ENCODE measurements around the gene FCAR. TPM values are rescaled to one million over a fixed set of nuclear protein-coding genes. Genes with fewer than 3 reads are reported as not detected.
"Not testable (repeated sequence)": the region's sequence is repeated elsewhere in the genome, so short reads cannot be mapped to it uniquely, and the experiment has no call there.

FCAR gene
- total RNA-seq, result 3.2 TPM
- long read RNA-seq, partial matches to known transcripts, result 0 of 2 reads
- long read RNA-seq, other reads (novel, unspliced or antisense), result 0 of 2 reads

DNA sequence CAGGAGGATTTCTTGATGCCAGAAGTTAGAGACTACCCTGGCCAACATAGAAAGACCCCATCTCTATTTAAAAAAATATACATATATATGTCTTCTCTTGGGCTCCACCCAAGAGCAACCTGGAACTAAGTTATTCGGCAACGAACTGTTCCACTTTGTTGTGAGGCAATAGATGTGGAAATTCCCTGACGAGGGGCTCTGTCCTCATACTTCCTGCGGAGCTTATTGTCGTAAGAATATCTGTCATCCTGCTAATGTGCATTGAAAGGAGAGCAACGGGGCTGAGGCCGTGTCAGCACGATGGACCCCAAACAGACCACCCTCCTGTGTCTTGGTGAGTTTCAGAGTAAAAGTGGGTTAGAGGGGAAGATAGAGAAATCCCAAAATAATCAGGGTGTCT lies at the start of gene FCAR:
Gene FCAR (plus strand): TSS at position 246 of the 400 bp plus-strand sequence. CDS start 55 bp downstream, at position 301.
- H3K9me3 ChIP-seq, result no peaks in the 10 kb centered on the region
- TF ChIP-seq, protein P1, sequence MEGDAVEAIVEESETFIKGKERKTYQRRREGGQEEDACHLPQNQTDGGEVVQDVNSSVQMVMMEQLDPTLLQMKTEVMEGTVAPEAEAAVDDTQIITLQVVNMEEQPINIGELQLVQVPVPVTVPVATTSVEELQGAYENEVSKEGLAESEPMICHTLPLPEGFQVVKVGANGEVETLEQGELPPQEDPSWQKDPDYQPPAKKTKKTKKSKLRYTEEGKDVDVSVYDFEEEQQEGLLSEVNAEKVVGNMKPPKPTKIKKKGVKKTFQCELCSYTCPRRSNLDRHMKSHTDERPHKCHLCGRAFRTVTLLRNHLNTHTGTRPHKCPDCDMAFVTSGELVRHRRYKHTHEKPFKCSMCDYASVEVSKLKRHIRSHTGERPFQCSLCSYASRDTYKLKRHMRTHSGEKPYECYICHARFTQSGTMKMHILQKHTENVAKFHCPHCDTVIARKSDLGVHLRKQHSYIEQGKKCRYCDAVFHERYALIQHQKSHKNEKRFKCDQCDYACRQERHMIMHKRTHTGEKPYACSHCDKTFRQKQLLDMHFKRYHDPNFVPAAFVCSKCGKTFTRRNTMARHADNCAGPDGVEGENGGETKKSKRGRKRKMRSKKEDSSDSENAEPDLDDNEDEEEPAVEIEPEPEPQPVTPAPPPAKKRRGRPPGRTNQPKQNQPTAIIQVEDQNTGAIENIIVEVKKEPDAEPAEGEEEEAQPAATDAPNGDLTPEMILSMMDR (IDR thresholded peaks at IDR 0.05), result no peak
- no peak within 1 kb of the TSS for H3K27ac ChIP-seq
- H3K36me3 ChIP-seq, result no peaks in the 10 kb centered on the region
- H3K4me3 ChIP-seq, result no peak within 1 kb of the TSS
- intact Hi-C loops (cut with DNase I), result no loop called here
- DNase-seq (no peak), ATAC-seq (peak; percentile 57)
- H3K27me3 ChIP-seq, result peaks cover 4% of the 10 kb centered on the region
- H3K4me1 ChIP-seq, result no peaks in the 10 kb centered on the region

DNA sequence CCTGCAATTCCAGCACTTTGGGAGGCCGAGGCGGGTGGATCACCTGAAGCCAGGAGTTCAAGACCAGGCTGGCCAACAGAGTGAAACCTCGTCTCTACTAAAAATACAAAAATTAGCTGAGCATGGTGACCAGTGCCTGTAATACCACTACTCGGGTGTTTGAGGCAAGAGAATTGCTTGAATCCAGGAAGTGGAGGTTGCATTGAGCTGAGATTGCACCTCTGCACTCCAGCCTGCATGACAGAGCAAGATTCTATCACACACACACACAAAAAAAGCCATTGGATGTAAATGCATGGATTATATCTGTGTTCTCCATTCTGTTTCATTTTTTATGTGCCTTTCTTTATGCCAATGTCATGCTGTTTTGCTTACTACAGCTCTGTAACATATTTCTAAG lies 49.6 kb upstream of the FCAR start:
- intact Hi-C loops (cut with DNase I); H3K9me3 ChIP-seq; H3K4me3 ChIP-seq; ATAC-seq; H3K27me3 ChIP-seq; H3K36me3 ChIP-seq; H3K4me1 ChIP-seq; DNase-seq; H3K27ac ChIP-seq: not testable (repeated sequence)

DNA sequence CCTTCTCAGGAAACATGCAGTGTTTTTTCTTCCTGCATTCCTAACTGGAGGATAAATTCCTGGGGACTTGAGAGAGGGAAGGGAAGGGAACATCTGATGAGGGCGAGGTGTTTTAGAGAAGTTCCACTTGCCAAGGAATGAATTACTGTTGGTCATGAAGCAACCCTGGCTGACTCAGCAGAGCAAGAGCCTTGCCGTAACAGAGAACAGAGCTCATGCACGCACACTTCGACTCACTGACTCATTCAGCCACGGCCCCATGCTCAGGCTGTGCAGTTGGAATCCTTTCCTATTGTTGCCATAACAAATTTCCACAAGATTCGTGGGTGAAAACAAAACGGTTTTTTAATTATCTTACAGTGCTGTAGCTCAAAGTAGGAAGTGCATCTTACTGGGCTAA lies 48.7 kb upstream of the FCAR start:
- ATAC-seq, H3K27ac ChIP-seq, H3K9me3 ChIP-seq: not testable (repeated sequence)

DNA sequence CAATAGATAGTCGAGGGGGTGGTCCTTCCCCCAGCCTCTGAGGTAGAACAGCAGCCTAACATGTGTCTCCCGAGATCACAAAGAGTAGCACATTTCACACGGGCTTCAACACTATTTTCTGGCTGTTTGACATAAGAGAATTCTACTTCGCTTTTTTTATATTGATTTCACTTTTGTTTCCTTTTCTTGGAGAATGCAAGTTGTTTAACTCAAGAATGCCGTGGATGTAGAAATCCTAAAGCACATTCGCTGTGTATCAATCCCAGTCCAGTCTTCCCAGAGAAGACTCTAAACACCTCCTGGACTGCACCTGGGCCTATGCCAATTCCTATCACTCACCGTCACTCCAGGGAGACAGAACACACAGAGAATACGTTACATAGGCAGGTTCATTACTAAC lies 46.0 kb upstream of the FCAR start:
- H3K36me3 ChIP-seq; H3K4me3 ChIP-seq; H3K4me1 ChIP-seq; H3K9me3 ChIP-seq; intact Hi-C loops (cut with DNase I); DNase-seq; H3K27ac ChIP-seq; H3K27me3 ChIP-seq; ATAC-seq: not testable (repeated sequence)

More for the DNA sequence above, 48.7 kb upstream of the FCAR start:
- H3K36me3 ChIP-seq; H3K4me1 ChIP-seq; H3K4me3 ChIP-seq; intact Hi-C loops (cut with DNase I); H3K27me3 ChIP-seq; DNase-seq: not testable (repeated sequence)

DNA sequence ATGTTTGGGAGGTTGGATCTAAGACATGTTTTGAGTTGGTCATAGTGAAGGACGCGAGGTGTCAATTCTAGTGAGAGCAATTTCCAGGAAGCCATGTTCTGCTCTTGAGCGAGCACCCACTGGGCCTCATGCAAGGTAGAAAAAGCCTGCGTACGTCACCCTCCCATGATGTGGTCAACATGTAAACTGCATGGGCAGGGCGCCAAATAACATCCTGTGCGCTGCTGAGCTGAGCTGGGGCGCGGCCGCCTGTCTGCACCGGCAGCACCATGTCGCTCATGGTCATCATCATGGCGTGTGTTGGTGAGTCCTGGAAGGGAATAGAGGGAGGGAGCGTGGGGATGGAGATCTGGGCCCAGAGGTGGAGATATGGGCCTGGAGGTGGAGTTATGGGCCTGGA lies 41.5 kb upstream of the FCAR start, which contains the start of gene KIR2DS4:
Gene KIR2DS4 (plus strand): TSS at position 181 of the 400 bp plus-strand sequence.
- intact Hi-C loops (cut with DNase I), result not testable (repeated sequence)

DNA sequence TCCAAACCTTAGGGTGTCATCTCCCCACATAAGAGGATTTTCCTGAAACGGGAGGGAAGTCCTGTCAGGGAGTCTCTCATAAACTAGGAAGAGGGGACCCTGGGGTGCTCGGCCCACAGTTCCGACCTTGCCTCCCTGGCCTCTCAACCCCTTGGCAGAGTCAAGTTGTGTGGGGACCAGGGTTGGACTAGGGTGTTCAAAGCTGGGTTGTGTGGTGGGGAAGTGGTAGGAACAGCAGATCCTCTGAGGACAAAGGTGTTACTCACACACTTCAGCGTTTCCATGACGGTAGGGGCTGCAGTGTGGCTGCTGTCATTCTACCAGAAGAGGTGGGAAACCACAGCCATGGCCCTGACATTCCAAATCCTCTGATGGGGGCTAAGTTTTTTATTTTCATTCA lies 38.9 kb upstream of the FCAR start:
- H3K36me3 ChIP-seq; H3K27me3 ChIP-seq; DNase-seq; ATAC-seq; intact Hi-C loops (cut with DNase I); H3K9me3 ChIP-seq; H3K27ac ChIP-seq; H3K4me3 ChIP-seq; H3K4me1 ChIP-seq: not testable (repeated sequence)

More for the DNA sequence above, 41.5 kb upstream of the FCAR start, which contains the start of gene KIR2DS4:
- ATAC-seq, H3K27ac ChIP-seq, H3K4me1 ChIP-seq, H3K27me3 ChIP-seq, DNase-seq, H3K36me3 ChIP-seq, H3K4me3 ChIP-seq, H3K9me3 ChIP-seq: not testable (repeated sequence)

DNA sequence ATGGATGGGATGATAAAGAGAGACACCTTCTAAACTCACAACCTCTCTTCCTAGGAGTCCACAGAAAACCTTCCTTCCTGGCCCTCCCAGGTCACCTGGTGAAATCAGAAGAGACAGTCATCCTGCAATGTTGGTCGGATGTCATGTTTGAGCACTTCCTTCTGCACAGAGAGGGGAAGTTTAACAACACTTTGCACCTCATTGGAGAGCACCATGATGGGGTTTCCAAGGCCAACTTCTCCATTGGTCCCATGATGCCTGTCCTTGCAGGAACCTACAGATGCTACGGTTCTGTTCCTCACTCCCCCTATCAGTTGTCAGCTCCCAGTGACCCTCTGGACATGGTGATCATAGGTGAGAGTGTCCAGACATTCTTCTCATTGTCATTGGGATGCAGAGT lies 36.5 kb upstream of the FCAR start:
- H3K9me3 ChIP-seq; H3K27me3 ChIP-seq; DNase-seq; H3K4me1 ChIP-seq; H3K4me3 ChIP-seq; intact Hi-C loops (cut with DNase I); H3K36me3 ChIP-seq; H3K27ac ChIP-seq; ATAC-seq: not testable (repeated sequence)

DNA sequence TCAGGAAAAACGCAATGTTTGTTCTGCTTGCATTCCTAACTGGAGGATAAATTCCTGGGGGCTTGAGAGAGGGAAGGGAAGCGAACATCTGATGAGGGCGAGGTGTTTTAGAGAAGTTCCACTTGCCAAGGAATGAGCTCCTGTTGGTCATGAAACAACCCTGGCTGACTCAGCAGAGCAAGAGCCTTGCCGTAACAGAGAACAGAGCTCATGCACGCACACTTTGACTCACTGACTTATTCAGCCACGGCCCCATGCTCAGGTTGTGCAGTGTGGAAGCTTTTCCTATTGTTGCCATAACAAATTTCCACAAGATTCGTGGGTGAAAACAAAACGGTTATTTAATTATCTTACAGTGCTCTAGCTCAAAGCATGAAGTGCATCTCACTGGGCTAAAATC lies 30.9 kb upstream of the FCAR start:
- intact Hi-C loops (cut with DNase I); H3K36me3 ChIP-seq; H3K4me1 ChIP-seq; ATAC-seq; DNase-seq; H3K9me3 ChIP-seq; H3K27ac ChIP-seq; H3K27me3 ChIP-seq; H3K4me3 ChIP-seq: not testable (repeated sequence)

DNA sequence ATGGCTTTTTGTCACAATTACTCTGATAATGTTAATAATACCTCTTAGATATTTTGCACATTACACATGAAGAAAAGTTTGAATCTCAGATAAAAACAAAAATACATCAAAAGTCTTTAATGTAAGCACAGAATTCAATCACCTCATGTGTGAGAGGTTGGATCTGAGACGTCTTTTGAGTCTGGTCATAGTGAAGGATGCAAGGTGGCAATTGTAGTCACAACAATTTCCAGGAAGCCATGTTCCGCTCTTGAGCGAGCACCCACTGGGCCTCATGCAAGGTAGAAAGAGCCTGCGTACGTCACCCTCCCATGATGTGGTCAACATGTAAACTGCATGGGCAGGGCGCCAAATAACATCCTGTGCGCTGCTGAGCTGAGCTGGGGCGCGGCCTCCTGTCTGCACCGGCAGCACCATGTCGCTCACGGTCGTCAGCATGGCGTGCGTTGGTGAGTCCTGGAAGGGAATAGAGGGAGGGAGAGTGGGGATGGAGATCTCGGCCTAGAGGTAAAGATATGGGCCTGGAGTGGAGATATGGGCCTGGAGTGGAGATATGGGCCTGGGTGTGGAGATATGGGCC lies 23.9 kb upstream of the FCAR start, which contains the start of gene KIR3DL2:
Gene KIR3DL2 (plus strand): TSS at position 383 of the 580 bp plus-strand sequence. CDS start 33 bp downstream, at position 416.
- intact Hi-C loops (cut with DNase I), result not testable (repeated sequence)

DNA sequence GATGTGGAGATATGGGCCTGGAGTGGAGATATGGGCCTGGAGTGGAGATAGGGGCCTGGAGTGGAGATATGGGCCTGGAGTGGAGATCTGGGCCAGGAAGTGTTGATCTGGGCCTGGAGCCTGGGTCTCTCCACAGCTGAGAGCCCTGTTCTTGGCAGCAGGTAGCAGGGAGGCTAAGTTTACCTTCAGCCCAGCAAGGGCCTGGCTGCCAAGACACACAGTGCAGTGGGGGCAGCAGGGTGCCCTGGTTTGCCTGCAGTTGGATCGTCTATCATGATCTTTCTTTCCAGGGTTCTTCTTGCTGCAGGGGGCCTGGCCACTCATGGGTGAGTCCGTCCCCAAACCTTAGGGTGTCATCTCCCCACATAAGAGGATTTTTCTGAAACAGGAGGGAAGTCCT lies 23.1 kb upstream of the FCAR start:
- intact Hi-C loops (cut with DNase I), result no loop called here
- Histone ChIP-seq H3K27me3 (no peaks in the 10 kb centered on the region), H3K4me3 (no peak overlapping the region), H3K27ac (no peak overlapping the region), H3K4me1 (no peaks in the 10 kb centered on the region), H3K36me3 (no peaks in the 10 kb centered on the region), H3K9me3 (no peaks in the 10 kb centered on the region)
- DNase-seq (no peak), ATAC-seq (no peak)
- TF ChIP-seq, protein P1 (IDR thresholded peaks at IDR 0.05), result no peak

More for the DNA sequence above, 23.9 kb upstream of the FCAR start, which contains the start of gene KIR3DL2:
- H3K27me3 ChIP-seq, ATAC-seq, H3K36me3 ChIP-seq, H3K27ac ChIP-seq, H3K9me3 ChIP-seq, H3K4me1 ChIP-seq, H3K4me3 ChIP-seq, DNase-seq: not testable (repeated sequence)

Measured in upper lobe of right lung (tissue), 1 donor.